Liver (tissue), 3 donors: Measurements from ENCODE around the gene KANSL2.

Experiments
- CTCF ChIP-seq: fragments of 150-350 bp; IDR thresholded peaks from 2 replicates; pipeline ENCODE4 v1.5.1; 2017; ENCODE audit warnings: improper control_type of control experiment, low read depth, low read length; ENCODE audit not compliant: missing input control
- EGR1 ChIP-seq, 2 donors: IDR thresholded peaks; 2 replicates each; pipeline ENCODE4 v1.6.1; 2016 to 2018; ENCODE audit warnings: antibody characterized with exemption in 2 of 2, low read depth in 2 of 2
- JUND ChIP-seq, 2 donors: IDR thresholded peaks; 2 replicates each; pipeline ENCODE4 v1.6.1; 2016; ENCODE audit warnings: antibody characterized with exemption in 2 of 2
- MAX ChIP-seq: IDR thresholded peaks from 2 replicates; pipeline ENCODE4 v1.6.1; 2016; ENCODE audit warnings: antibody characterized with exemption
- RAD21 ChIP-seq, 2 donors: IDR thresholded peaks; 2 replicates each; pipeline ENCODE4 v1.6.1; 2016; ENCODE audit warnings: antibody characterized with exemption in 2 of 2, mild to moderate bottlenecking in 2 of 2
- REST ChIP-seq: IDR thresholded peaks from 2 replicates; pipeline ENCODE4 v1.6.1; 2016; ENCODE audit warnings: antibody characterized with exemption, mild to moderate bottlenecking
- SP1 ChIP-seq: IDR thresholded peaks from 2 replicates; pipeline ENCODE4 v1.6.1; 2018; ENCODE audit warnings: antibody characterized with exemption, mild to moderate bottlenecking
- TAF1 ChIP-seq: conservative IDR thresholded peaks from 2 replicates; pipeline ENCODE4 v1.6.1; 2016; ENCODE audit warnings: antibody characterized with exemption, mild to moderate bottlenecking
- YY1 ChIP-seq: IDR thresholded peaks from 2 replicates; pipeline ENCODE4 v1.6.1; 2016; ENCODE audit warnings: antibody characterized with exemption, mild to moderate bottlenecking
- donor health status: healthy.
- donor health status: healthy.

DNA sequence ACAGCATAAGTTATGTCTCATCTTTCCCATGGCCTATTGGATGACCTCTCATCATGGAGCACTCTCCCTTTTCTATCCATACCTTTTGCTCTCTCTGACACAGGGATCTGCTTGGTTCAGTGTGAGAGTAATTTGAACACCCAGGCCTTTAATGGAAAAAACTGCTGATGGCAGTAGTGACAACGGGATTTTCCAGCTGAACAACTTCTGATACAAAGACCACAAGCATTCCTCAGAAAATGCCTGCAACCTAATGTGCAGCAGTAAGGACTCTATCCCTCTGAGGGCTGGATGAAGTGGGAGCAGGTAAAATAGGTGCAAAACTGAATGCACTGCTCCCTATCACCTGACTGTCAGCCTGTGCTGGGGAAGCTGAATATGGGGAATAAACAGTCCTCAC, 51.0 kb downstream of the KANSL2 start:
- TF ChIP-seq EGR1 (IDR thresholded peaks at IDR 0.05; ENCODE audit: low read depth in 2 of 2), result no peak
- no peak for TF ChIP-seq CTCF
- TF ChIP-seq TAF1, result no peak
- TF ChIP-seq YY1, result no peak
- no peak for TF ChIP-seq JUND (IDR thresholded peaks at IDR 0.05)
- TF ChIP-seq MAX, result no peak
- TF ChIP-seq RAD21 (IDR thresholded peaks at IDR 0.05), result no peak
- no peak for TF ChIP-seq REST
- TF ChIP-seq SP1, result no peak
